A204.1 (cell line): ENCODE results near the gene IL20RB.

ENCODE experiments used
- FAIRE-seq: peaks from 2 replicates; lab custom pipeline; 2012; peaks lifted over from hg19 to GRCh38; lab: Jason Lieb, UNC

IL20RB gene

DNA sequence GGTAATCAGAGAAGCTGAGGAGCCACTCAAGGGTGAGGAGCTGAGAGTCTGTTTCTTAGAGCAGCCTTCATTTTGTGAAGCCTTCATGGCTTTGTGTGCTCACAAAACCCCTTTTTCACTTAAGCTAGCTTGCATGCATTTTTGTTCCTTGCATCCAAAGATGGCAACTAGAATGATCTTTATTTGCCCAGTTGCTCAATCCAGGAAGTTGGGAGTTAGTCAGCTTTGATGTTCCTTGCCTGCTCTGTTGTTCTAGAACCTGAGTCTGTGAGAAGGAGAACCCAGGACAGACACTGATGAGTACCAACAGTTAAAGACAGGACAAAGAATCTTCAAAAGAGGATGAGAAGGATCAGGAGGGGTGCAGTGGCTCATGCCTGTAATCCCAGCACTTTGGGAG, 81.8 kb downstream of the IL20RB start:
- no peak for FAIRE-seq

DNA sequence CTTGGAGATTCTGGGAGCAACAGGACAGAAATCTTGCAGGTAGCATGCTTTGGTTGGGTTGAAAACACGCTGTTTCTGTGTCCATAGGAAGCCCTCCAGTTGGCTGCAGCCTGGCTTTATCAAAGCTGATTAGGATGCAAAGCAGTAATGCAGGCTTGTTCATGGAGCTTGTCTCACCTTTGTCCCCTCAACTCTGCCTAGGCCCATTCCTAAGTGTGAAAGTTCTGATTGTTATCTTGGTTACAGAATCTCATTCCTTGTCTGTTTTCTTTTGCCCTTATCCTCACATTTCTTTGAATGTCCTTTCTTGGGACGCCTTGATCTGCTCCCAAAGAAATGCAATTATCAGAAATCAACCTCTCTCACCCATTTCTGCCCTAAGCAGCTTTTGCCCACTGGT, 83.5 kb downstream of the IL20RB start:
- FAIRE-seq: no peak

DNA sequence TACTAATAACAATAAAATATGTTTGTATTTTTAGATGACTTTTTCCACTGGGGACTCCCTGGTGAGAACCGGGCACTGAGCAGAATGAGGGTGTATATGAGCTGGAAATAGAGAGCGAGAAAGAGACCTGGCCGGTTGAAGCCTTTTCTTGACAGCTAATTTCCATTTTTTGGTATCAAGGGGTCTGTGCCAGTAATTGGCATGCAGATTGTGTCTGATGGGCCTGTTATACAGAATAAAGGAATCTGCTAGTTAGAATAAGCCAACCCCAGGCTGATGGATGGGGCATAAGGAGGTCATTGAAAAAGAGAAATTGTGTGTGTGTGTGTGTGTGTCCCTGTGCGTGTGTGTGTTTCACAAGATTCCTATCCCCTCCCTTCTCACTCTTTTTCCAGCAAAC, 83.9 kb downstream of the IL20RB start:
- FAIRE-seq: no peak

DNA sequence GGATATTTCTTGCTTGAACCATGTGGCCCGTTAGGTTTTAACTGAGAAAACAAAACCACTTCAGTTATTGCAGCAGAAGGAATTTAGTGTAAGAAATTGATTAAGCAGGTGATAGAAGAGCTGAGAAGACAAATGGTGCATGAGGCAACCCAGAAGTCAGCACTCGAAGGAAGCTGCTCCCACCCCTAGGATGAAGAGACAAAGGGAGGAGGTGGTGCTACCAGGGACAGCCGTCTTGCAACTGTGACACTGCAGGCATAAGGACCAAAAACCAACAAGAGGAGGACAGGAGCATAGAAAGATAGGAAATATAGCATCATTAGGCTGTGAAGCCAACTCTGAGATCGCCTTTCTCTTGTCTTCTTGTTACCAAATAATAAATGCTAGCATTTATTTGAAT, 89.0 kb downstream of the IL20RB start:
- no peak for FAIRE-seq

DNA sequence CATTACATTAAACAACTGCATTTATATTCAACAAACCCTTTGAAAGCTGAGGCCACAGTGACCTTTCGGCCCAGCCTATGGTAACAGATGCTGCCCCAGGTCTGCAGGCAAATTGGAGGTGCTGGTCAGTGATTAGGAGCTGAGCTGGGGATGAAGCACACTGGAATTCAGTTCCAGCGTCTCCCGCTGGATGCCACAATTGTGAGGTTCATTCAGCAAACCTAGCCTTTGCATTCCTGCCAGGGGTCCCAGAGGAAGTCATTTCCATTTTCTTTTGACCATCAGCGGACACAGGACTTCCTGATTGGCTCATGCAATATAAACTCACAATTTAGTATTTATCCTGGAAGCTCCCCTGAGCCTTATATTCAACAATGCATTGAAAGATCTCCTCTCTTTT, 89.5 kb downstream of the IL20RB start:
- no peak for FAIRE-seq

DNA sequence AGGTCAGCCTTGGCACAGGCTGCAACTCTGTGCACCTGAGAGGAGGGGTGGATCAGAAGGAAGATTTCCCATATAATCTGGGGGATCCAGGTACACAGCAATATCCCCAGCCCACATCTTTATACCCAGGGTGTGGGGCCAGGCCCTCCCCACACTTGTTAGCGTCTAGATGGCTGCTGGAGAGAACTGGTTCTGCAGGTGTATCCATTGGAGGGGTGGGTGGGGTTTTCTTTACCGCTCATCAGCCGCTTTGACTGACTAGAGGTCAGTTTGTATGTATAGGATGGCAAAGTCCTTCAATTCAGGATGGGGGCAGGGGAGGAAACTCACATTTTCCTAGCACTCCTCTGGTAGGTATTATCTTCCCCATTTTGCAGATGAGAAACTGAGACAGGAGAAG, 92.5 kb downstream of the IL20RB start:
- FAIRE-seq: no peak

GRCh38 chr3:137052298-137052697, 94.5 kb downstream of the IL20RB start:
- no peak for FAIRE-seq
